GM21786 (cell line): ENCODE results near the gene PCDH9.
"Not testable (repeated sequence)": the region's sequence is repeated elsewhere in the genome, so short reads cannot be mapped to it uniquely, and the experiment has no call there.

Source experiments
- ATAC-seq: cut with Tn5 transposase; IDR thresholded peaks from one replicate; pipeline ENCODE4 v1.9.1; 2021; ENCODE audit not compliant: unreplicated experiment

PCDH9 gene

DNA sequence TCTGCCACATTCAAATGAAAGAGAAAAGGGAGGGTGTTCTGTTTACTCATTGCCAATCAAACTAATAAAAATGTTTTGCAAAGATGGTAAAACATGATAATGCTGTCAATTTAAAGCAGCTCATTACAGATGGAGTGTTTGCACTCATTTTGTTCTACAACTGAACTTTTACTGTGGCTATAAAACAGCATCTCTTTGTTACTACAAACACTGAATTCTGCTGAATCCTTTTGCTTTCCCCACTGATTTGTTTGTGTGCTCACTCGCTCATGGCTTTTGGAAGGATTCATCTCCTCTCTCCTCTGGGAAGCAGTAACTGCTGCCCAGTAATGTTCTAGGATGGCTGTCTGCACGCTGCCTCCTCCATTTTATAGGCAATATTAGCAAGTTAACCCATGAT is 434.5 kb downstream of the PCDH9 start:
- no peak for ATAC-seq

DNA sequence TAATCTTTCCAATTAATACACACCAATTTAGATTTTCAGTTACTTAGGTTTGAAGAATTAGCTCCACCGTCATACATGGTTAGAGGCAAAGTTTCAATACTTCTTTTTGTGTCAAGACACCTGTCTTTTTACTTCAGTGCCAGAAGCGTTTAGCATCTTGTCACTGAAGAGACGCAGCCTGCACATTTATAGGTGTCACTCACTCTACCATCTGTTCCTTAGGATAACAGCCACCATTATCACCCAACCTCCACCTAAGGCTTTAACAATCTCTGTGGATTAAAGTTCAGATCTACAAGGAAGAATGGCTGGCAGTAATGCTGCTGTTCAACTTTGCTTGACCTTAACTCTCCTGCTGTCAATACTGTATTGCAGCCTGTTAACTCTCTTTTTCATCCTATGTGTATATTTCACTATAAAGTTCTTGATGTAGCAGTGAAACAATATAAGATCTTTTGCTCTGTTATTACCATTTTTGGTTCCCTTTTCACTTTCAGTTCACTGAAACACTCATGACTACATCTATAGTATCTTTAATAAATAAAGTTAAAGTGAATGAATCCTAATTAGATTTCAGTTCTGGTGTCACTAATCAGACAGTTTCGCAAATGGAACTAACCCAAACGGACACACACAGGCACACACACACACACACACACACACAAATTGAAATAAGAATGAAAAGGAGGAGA is 435.6 kb downstream of the PCDH9 start:
- peak; percentile 66 for ATAC-seq

DNA sequence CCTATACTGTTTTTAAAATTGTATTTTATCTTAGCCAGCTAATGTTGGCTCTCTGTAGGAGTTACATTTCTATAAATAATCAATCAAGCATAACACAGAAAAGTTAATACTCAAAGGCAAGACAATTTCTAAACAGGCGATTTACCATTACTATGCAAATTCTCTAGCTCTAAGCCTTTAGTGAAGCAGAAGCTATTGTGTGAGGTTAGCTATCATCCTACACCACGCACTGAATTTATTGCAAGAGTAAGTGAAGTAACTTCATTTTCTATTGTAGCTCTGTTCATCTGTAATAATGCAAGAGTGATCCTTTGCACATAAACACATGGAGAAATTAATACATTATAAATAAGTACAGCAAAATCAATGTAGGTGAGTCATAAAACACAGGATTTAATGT is 439.3 kb downstream of the PCDH9 start:
- ATAC-seq = no peak

DNA sequence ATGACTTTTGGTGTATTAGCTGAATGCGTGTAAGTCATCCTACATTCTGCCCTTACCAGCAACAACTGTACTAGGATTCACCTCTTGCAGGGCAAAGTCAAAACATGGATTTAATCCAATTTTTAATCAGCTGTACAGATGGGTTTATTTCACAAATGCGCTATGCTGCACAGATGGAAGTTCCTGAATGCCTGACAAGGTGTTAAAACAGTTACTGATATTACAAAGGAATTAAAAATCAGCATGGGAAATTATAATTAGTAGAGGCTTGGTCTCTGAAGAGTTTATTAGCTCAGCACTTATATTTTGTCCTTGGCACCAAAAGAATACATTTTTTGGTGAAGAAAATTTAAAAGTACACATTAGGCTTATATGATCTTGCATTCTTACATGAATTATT is 448.9 kb downstream of the PCDH9 start:
- no peak for ATAC-seq

DNA sequence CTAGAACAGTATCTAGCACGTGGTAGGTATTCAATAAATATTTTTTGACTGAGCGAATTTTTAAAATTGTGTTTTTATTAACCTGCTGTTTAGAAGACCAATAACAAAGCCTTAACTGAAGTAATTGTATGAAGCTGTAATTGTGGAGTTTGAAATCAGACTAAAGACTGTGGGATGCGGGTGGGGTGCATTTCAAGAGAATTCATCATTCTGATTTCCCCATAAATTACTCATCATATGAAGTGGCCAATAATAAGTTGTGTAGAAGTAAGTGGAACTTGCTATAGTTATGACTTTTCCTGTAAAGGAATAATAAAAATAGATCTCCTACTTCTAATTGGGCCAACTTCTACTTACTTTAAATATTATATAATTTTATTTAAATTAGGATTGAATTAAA is 449.3 kb downstream of the PCDH9 start:
- ATAC-seq = no peak

DNA sequence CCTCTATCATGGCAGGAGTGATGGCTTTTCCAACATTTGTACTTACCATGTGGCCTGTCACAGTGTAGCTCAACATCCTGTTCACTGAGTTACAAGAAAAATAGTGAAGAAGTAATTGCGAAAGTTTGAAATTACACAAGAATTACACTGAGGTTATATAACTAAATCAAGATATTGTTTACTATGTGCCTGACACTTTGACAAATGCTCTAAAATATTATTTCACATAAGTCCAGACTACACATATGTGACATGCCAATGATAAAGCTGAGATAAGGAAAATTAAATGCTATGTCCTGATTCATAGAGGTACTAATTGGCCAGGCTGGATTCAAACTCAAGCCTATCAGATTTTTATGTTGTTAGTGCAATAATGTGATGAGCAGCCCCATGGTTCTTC is 451.7 kb downstream of the PCDH9 start:
- ATAC-seq = no peak

DNA sequence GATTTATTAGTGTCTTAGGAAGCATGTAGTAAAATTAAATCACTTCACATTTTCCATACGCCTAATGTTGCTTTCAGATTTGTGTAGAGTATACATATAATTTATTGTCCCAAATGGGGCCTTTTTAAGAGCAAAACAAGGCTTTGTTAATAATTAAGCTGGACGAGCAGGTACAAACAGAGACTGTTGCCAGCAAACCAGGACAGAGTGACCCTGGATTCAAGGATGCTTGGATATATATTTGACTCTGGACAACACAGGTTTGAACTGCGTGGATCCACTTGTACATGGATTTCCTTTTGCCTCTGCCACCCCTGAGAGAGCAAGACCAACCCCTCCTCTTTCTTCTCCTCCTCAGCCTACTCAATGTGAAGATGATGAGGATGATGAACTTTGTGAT is 454.9 kb downstream of the PCDH9 start:
- no peak for ATAC-seq

DNA sequence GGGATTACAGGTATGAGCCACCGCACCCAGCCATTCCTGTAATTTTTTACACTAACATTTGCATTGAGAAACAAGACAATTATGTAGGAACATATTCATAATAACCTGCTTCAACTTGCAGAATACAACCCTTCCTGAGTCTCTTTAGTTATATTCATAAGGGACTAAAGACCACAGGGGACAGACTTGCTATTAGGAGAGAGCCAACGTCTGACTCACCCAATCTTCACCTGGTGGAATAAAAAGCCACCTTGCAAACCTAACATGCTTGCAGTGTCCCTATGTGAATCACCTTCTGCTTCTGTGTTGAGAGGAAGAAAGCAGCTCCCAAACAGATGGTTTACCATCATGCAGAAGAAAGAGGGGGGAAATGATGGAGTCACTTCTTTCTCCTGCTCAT is 456.1 kb downstream of the PCDH9 start:
- no peak for ATAC-seq

DNA sequence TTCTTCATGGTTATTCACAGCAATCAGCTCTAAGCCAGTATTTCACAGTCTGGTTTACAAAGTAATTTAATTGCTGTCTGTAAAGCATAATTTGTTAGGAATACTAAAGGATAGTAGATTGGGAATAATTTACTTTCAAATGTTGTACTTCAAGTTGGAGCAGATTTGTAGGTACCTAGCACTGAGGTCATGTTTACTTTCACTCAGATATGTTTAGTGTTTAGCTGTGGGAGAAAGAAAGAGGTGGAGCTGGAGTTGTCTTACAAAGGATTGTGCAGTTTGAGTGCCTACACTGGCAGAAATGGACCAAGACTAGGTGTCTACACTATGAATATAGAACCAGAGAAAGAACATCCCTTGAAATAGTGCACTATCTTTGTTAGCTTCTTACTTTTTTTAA is 464.6 kb downstream of the PCDH9 start:
- ATAC-seq = no peak

DNA sequence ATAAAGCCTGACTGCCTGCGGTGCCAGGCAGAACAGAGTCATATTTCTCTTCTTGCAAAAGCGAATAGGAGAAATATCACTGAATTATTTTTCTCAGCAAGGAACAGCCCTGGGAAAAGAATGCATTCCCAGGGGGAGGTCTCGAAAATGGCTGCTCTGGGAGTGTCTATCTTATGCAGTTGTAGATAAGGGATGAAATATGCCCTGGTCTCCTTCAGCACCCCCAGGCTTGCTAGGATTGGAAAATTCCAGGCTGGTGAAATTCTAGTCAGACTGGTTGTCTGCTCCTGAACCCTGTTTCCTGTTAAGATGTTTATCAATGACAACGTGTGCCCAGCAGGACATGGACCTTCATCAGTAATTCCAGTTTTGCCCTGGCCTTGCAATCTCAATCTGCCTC is 469.5 kb downstream of the PCDH9 start:
- ATAC-seq = not testable (repeated sequence)

DNA sequence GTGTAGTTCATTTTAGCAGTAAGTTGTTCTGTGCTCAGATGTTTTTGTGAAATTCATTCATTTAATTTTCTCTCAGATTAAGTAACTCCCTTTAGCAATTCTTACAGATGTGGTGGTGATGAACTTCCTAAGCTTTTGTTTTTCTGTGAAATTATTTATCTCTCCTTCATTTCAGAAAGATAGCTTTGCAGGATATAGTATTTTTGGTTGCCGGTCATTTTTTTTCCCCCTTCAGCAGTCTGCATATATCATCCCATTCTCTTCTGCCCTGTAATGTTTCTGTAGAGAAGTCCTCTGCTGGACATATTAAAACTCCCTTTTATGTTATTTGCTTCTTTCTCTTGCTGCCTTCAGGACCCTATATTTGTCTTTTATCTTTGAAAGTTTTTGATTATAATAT is 470.2 kb downstream of the PCDH9 start:
- no peak for ATAC-seq

DNA sequence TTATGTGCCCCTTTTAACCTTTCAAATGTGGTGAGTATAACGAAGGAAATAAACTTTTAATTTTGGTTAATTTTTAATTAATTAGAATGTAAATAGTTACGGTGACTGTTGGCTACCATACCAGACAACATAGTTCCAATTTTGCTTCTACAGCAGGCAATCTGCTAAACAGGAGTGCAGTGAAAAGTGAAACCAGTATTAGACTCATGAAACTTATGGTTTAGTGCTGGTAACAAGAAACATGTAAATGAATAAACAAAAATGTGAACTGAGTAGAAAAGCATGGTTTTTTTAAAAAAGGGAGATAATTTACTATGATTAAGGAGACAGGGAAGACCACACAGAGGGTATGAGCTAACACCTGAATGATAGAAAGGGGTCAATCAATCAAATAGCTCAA is 478.4 kb downstream of the PCDH9 start:
- peak; percentile 50 for ATAC-seq

DNA sequence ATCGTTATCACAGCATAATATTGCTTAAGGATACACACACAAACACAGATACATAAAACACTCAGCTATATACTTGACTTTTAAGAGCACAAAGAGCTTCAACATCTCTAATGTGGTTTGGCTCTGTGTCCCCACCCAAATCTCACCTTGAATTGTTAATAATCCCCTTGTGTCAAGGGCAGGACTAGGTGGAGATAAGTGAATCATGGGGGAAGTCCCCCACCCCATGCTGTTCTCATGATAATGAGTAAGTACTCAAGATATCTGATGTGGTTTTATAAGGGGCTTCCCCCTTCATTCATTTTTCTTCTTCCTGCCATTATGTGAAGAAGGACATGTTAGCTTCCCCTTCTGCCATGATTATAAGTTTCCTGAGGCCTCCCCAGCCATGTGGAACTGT is 481.4 kb downstream of the PCDH9 start:
- ATAC-seq = no peak

DNA sequence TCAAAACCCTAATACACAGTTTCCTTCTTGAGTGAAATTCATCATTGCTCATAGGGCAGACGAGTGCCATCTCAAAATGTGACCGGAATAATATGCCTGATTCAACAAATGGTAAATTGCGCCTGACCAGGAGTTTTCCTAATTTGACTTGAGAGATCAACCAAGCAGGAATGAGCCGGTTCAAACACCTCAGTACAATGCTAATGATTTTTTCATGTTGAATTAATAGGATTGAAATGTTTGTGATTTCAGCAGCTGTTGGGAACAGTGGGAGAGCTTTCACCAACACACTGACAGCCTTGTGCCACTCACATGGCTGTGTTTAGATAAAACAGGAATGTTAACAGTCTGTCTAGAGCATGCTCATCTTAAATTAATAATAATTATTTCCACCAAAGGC is 484.8 kb downstream of the PCDH9 start:
- ATAC-seq = no peak

DNA sequence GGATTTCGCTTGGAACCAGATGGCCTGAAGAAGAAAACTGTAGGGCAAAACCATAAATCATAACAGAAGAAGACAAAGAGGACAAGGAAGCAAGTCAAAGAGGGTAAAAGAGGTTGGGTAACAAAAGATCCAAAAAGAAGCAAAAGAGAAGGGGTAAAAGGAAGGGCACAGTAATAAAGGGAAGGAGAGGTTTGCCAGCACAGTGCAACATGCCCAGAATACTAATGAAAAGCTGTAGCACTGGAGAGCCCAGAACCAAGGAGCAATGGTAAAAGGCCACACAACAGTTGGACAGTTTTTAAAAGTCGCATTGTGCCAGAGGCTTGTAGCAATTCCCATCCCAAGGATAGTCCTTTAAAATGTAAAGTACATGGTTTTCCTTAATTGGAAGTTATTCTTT is 506.6 kb downstream of the PCDH9 start:
- no peak for ATAC-seq

DNA sequence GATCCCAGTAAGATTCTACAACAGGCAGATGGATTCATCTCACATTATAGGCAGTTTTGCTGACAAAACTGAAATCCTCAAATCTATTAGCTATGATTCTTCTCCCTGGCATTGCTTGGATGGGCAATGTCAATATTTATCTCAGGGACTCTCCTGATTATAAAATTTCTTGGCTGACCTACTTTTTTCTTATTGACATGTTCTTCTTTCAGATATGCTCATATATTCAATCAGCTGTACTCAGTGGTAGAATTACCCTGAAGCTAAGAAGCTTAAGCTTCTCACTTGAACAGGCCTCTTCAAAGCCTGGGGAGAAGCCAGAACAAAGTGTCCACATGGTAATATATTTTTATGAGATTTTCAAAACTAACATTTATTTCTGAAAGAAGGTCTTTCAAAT is 513.6 kb downstream of the PCDH9 start:
- no peak for ATAC-seq

DNA sequence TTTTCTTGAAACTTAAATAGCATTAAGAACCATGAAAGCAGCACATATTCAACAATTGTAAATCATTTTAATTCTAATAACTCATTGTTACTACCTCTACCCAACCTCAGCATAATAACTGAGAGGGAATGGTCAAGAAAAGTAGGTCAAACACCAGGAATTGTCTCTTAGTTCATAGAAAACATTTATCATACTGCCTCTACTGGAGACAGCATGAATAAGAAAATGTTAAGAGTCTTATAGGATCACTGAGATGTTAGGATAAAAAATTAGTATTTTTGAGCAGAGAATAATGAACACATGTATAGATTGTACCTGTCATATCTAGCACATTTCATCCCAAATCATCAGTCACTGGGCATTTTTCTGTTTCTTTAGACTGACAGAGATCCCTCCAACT is 515.3 kb downstream of the PCDH9 start:
- ATAC-seq = no peak

DNA sequence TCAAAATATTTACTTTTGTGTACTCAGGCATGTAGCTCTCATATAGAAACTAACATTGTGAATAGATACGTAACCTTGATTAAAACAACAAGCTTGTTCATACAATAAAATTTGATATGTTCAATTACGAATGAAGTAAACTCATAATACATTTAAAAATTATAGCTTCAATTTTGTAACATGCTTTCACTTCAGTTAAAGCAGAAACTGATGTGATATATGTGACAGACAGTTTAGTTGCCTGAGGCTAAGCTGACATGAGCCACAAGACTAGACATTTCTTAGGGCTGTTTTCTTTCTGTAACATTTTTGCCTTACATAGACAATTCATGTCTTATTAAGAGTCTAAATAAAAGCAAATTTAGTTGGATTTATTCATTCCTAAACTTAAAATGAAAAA is 526.0 kb downstream of the PCDH9 start:
- ATAC-seq = no peak

DNA sequence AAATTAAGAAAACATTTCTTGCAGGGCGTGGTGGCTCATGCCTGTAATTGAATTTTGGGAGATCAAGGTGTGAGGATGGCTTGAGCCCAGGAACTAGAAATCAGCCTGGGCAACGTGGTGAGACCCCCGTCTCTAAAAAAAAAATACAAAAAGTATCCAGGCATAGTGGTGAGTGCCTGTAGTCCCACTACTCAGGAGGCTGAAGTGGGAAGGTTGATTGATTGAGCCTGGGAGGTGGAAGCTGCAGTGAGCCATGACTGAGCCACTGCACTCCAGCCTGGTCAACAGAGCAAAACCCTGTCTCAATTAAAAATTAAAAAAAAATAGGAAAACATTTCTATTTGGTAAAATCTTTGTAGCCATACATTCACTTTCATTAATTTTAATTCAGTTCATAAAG is 526.5 kb downstream of the PCDH9 start:
- ATAC-seq = no peak

DNA sequence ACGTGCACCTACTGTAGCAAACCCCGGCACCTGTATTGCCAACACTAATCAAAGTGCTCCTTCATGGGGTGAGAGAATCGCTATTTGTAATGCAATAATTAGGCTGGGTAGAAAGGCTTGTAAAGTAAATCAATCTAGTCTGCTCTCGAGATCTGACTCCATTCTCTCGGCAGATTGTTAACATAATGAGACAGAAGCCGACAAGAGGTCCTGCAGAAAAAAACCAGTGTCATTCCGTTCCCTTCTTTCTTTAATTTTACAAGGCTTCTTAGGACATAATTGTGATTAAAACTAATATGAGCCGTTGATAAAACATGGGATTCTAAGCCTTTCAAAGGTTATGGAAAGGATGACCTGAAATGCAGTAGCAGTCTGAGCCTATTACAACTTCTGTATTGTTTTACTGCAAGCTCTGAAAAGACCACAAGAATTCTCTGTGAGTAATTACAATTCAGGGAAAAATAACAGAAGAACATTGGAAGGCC is 530.0 kb downstream of the PCDH9 start:
- no peak for ATAC-seq

DNA sequence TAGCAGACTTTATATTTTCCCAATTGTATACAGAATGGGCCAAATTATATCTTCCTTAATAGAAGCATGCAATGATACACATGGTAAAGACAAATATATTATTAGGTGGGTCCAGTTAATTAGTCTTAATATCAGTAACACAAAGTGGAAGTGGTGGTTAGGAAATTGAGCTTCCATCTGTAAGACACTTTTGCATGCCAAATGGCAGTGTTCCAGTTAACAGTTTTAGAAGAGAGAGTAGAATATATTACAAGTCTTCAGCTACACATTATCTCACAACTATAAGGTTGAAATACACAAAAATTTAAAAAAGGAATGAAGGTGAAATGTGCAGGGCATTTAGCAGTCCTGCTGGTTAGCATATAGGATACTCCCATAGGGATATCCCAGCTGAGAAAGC is 536.5 kb downstream of the PCDH9 start:
- ATAC-seq = no peak

DNA sequence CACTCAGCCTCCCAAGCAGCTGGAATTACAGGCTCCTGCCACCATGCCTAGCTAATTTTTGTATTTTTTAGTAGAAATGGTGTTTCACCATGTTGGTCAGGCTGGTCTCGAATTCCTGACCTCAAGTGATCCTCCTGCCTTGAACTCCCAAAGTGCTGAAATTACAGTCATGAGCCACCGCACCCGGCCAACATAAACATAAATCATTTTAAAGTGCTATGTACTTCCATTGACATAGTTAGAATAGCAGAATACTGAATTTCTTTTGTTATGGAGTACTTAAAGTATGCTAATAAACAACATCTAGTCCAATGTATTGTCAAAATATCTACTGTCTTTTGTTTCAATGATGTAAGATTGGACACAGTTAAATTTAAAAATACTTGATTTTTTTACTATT is 539.0 kb downstream of the PCDH9 start:
- ATAC-seq = no peak

DNA sequence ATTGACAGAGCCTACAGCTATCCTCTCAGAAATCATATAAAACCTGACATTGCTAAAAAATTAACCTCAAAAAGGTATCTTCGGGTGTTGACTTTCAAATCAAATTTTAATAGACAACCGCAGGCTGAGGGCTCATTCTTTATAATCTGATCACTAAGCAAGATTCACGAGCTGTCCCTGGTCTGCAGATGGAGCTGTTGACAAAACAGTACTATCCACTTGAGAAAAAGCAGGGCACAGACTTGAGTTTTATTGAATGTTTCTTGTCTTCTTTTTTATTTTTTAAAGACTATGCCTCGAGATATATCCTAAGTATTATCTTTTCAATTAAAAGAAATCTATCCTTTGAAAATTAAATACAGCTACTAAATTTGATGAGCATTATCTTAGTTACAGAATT is 540.5 kb downstream of the PCDH9 start:
- ATAC-seq = no peak
